ENCODE data around the gene TSPAN7.

TSPAN7 gene

DNA sequence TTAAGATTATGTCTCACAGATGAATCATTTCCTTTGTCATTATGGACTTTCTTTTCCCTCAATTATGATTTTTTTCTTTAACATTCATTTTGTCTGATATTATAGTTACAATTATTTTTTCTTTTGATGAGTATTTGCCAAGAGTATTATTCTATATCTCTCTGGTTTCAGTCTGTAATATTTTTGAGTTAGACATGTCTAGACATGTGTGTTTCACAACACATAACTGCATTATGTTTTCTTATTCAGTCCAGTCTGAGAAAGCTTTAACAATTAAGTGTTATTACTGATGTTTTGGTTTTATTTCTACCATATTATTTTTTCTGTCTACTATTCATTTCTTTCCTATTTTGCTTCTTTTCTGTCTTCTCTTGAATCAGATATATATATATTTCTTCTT is 131.6 kb downstream of the TSPAN7 start:
- DNase-seq (ENCODE audit: extremely low read depth, insufficient read length): no peak
- no peak for TF ChIP-seq CTCF (IDR thresholded peaks at IDR 0.05; ENCODE audit: insufficient read depth, low read length, poor library complexity, severe bottlenecking)
- Histone ChIP-seq H3K4me3 (replicated peaks; ENCODE audit: low read depth, low read length) (no peak overlapping the region), H3K36me3 (ENCODE audit: control insufficient read depth, insufficient read depth, low read length) (no peaks in the 10 kb centered on the region), H3K27me3 (replicated peaks; ENCODE audit: control insufficient read depth, insufficient read depth, low read length) (no peaks in the 10 kb centered on the region)

DNA sequence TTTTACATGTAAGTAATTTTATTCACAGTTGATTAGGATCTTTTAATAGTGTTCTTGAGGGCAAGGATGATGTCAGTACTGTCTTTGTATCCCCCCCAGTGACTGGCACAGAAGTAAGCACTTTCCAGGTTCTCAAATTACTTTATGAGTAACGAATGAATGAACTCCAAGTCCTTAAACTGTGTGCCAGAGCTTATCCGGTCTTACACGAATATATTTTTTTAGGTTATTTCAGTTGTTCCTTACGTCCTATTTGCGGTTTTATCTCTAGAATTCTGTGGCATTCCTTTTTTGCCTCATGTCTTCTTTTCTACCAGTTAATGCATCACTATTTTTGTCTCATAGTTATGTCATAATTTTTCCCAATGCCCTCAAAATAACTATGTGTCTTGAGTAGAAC is 133.1 kb downstream of the TSPAN7 start:
- H3K36me3 ChIP-seq (ENCODE audit: control insufficient read depth, insufficient read depth, low read length): no peaks in the 10 kb centered on the region
- no peaks in the 10 kb centered on the region for H3K27me3 ChIP-seq (replicated peaks; ENCODE audit: control insufficient read depth, insufficient read depth, low read length)
- no peak for DNase-seq (ENCODE audit: extremely low read depth, insufficient read length)
- TF ChIP-seq CTCF (IDR thresholded peaks at IDR 0.05; ENCODE audit: insufficient read depth, low read length, poor library complexity, severe bottlenecking): no peak
- H3K4me3 ChIP-seq (replicated peaks; ENCODE audit: low read depth, low read length): no peak overlapping the region

GRCh38 chrX:38697461-38697860 is 136.1 kb downstream of the TSPAN7 start:
- DNase-seq (ENCODE audit: extremely low read depth, insufficient read length): no peak
- no peaks in the 10 kb centered on the region for H3K36me3 ChIP-seq (ENCODE audit: control insufficient read depth, insufficient read depth, low read length)
- no peak for TF ChIP-seq CTCF (IDR thresholded peaks at IDR 0.05; ENCODE audit: insufficient read depth, low read length, poor library complexity, severe bottlenecking)
- no peak overlapping the region for H3K4me3 ChIP-seq (replicated peaks; ENCODE audit: low read depth, low read length)
- no peaks in the 10 kb centered on the region for H3K27me3 ChIP-seq (replicated peaks; ENCODE audit: control insufficient read depth, insufficient read depth, low read length)

- TF ChIP-seq CTCF (IDR thresholded peaks at IDR 0.05; ENCODE audit: insufficient read depth, low read length, poor library complexity, severe bottlenecking): no peak
- Histone ChIP-seq H3K4me3 (replicated peaks; ENCODE audit: low read depth, low read length) (no peak overlapping the region), H3K36me3 (ENCODE audit: control insufficient read depth, insufficient read depth, low read length) (no peaks in the 10 kb centered on the region), H3K27me3 (replicated peaks; ENCODE audit: control insufficient read depth, insufficient read depth, low read length) (no peaks in the 10 kb centered on the region)
- no peak for DNase-seq (ENCODE audit: extremely low read depth, insufficient read length)
Measured at GRCh38 chrX:38699121-38699520, 137.8 kb downstream of the TSPAN7 start.

DNA sequence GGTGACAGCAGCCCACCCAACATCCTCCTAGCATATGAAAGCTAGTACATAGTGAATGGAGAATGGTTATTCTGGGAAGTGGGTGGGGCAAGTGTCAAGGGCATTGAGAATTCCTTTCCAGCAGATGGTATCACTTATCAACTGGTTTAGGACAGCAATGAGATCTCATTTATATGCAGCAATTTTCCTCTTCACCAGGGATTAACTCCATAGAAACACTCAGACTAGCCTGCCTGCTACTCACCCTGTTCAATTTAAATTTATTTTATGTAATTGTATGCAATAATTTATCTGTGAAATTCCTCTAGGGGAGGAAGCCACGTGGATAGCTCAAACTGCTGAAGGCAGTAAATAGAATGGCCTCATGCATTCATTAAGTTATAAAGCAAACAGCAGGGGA is 138.4 kb downstream of the TSPAN7 start:
- Histone ChIP-seq H3K27me3 (replicated peaks; ENCODE audit: control insufficient read depth, insufficient read depth, low read length) (no peaks in the 10 kb centered on the region), H3K36me3 (ENCODE audit: control insufficient read depth, insufficient read depth, low read length) (no peaks in the 10 kb centered on the region), H3K4me3 (replicated peaks; ENCODE audit: low read depth, low read length) (no peak overlapping the region)
- DNase-seq (ENCODE audit: extremely low read depth, insufficient read length): no peak
- no peak for TF ChIP-seq CTCF (IDR thresholded peaks at IDR 0.05; ENCODE audit: insufficient read depth, low read length, poor library complexity, severe bottlenecking)

GRCh38 chrX:38701073-38701472 is 139.7 kb downstream of the TSPAN7 start:
- H3K36me3 ChIP-seq (ENCODE audit: control insufficient read depth, insufficient read depth, low read length): no peaks in the 10 kb centered on the region
- no peak for DNase-seq (ENCODE audit: extremely low read depth, insufficient read length)
- no peaks in the 10 kb centered on the region for H3K27me3 ChIP-seq (replicated peaks; ENCODE audit: control insufficient read depth, insufficient read depth, low read length)
- no peak overlapping the region for H3K4me3 ChIP-seq (replicated peaks; ENCODE audit: low read depth, low read length)
- no peak for TF ChIP-seq CTCF (IDR thresholded peaks at IDR 0.05; ENCODE audit: insufficient read depth, low read length, poor library complexity, severe bottlenecking)

All from GM06990 (cell line).